HG02981 (cell line): ENCODE data around the gene DYNLL1.
A peak's percentile ranks its signal among the peaks of the same experiment; 100 is the strongest.
"Not testable (repeated sequence)": the region's sequence is repeated elsewhere in the genome, so short reads cannot be mapped to it uniquely, and the experiment has no call there.

Experiments used
- ATAC-seq: cut with Tn5 transposase; IDR thresholded peaks from one replicate; pipeline ENCODE4 v1.9.1; 2021; ENCODE audit warnings: mild to moderate bottlenecking, moderate library complexity; ENCODE audit not compliant: unreplicated experiment

Gene DYNLL1

GRCh38 chr12:120495731-120496412 lies at the start of gene DYNLL1:
Gene DYNLL1, plus strand, starts transcription at chr12:120496113. Its CDS starts 309 bp downstream, at chr12:120496422.
- ATAC-seq: peak; percentile 91

- not testable (repeated sequence) for ATAC-seq
Measured at GRCh38 chr12:120446844-120447178, 49.1 kb upstream of the DYNLL1 start.

- ATAC-seq: no peak
Measured at GRCh38 chr12:120447992-120448391, 47.9 kb upstream of the DYNLL1 start.

DNA sequence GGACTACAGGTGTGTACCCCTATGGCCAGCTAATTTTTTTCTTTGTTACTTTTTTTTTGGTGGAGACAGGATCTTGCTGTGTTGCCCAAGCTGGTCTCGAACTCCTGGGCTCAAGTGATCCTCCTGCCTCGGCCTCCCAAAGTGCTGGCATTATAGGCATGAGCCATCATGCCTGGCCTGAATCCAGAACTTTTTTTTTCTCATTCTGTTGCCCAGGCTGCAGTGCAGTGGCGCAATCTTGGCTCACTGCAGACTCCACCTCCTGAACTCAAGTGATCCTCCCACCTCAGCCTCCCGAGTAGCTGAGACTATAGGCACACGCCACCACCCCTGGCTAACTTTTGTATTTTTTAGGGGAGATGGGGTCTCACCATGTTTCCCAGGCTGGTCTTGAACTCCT lies 43.4 kb upstream of the DYNLL1 start:
- not testable (repeated sequence) for ATAC-seq

GRCh38 chr12:120453060-120453750 lies 42.7 kb upstream of the DYNLL1 start:
- ATAC-seq: no peak

GRCh38 chr12:120453977-120454376 lies 41.9 kb upstream of the DYNLL1 start:
- ATAC-seq: no peak

DNA sequence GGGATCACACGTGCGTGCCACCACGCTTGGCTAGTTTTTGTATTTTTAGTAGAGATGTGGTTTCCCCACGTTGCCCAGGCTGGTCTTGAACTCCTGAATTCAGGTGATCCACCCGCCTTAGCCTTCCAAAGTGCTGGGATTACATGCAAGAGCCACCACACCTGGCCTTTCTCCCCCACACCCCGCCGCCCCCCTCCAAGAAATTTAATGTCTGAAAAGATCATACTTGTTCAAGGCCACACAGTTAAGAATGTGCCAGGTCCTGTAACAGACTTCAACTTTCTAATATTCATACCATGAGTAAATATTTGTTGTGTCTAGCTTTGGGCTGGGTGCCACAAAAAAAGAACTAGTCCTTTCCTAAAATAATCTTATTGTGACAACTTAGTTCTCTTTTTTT lies 40.6 kb upstream of the DYNLL1 start:
- ATAC-seq: no peak

- ATAC-seq: no peak
Measured at GRCh38 chr12:120457133-120457532, 38.8 kb upstream of the DYNLL1 start.

GRCh38 chr12:120460157-120460556 lies 35.8 kb upstream of the DYNLL1 start:
- ATAC-seq: no peak

DNA sequence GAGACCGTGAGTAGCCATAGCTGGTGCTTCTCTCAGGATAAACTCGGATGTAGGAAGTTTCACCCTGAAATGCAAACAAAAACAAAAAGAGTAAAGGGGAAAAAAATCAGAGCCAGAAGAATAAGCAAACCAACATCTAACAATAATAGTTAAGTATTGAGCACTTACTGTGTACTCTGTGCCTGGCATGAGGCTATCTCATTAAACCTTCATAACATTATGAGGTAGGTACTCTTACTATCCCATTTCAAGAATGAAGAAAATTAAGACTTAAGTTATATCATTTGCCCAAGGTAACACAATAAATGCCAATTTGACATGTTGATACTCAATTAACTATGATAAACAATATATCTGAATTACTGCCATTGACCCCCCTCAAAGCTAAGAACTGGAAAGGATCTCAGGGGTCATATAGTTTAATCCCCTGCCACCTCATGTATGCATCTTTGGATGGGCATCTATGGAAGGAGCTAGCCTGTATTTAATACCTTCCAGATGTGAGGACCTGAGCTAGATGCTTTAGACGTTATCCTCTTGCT lies 33.7 kb upstream of the DYNLL1 start:
- ATAC-seq: no peak

- no peak for ATAC-seq
Measured at GRCh38 chr12:120463712-120464111, 32.2 kb upstream of the DYNLL1 start.

DNA sequence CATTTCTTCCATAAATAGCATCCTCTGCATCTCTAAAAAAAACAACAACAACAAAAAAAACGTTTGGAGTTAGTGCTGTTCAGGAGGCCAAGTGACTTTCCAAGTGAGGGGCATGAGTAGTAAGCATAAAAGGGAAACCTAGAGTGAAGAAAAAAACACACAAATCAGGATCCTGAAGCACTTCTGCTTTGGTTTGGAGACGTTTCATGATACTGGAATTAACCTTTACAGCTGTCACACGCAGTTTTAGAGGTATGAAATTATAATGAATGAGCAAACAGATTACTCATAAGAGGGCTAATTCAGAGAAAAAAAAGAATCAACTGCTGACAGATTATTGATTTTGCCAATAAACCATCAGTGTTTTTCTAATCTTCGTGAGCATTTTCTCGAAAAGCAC lies 30.2 kb upstream of the DYNLL1 start:
- ATAC-seq: no peak

GRCh38 chr12:120466560-120467315 lies 29.2 kb upstream of the DYNLL1 start:
- ATAC-seq: no peak

GRCh38 chr12:120467439-120467838 lies 28.5 kb upstream of the DYNLL1 start:
- no peak for ATAC-seq

DNA sequence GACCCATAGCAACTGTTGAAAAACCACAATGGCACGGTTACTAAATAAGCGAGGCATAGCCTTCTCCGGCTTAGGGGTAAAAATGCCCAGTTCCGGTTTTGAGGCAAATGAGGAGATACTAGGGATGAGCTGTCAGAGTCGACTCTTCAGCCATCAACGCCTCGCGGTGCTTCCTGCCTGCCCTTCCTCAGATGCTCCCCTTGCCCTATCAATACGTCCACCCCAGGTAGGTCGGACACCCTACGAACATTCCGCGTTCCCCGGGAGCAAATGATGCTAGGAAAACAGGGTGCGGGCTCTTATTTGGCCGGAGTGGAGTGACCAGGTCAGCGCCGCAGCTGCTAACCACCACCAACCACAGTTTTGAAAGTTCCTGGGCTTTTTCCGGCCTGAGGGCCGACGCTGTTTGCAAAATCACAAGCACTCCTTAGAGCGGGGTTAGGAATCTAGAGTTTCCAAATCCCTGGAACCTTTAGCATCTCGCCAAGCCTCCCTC lies 27.5 kb upstream of the DYNLL1 start:
- no peak for ATAC-seq

DNA sequence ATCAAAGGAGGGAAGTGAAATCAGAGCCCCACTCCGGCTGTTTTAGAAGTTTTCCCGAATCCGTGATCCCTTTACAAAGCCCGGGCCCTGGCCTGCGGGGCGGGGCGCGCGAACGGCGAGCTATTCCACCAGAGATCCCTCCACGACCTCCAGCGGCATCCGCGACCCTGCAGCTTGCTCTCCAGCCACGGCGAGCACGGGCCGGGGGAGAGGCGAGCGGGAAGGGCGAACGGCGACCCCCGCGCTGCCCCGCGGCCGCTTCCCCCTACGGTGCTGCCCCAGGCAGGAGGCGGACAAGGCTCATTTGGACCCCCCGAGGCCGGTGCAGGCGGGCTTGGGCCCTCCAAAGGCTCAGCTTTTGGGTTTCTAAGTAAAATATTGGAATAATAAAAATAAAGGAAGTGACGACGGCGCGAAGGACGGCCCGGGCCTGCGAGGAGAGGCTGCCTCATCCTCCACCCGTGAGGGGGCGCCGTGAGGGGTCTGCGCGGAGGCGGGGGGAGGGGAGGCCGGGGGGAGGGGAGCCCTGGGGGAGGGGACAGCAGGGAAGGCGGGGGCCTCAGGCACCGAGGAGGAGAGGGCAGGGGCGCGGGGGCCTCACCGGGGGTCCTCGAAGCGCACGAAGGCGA lies 27.0 kb upstream of the DYNLL1 start:
- peak; percentile 35 for ATAC-seq

DNA sequence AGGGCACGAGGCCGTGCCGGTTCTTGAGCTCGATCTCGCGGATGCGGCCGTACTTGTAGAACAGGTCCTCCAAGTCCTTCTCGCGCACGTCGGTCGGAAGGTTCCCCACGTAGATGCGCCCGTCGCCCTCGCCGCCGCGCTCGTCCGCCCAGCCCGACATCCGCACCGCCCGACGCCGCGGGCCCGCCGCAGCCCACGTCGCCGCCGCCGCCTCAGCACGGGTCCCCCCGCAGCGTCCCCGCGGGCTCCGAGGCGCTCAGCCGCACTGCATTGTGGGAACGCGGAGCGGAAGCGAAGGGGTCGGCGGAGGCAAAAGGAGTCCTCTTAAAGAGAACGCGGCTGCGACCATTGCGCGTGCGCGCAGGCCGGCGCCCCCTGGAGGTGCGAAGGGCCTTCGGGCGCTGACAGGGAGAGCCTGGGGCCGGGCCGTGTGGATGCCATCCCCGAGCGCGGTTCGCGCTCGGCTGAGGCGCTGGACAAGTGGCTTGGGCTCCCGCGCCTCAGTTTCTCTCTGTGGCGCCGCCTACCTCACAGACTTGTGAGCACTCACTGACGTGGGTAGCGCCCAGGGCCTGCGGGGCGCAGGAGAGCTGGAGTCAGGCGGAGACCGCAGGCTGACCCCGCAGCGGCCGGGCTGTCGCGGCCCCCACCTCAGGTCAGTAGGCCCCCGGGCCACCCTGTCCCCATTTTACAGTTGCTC lies 26.3 kb upstream of the DYNLL1 start, which contains the start of gene SRSF9:
TSS of gene SRSF9 (minus strand) at position 299 of the 700 bp plus-strand sequence. CDS start at position 160, 139 bp downstream.
- peak; percentile 85 for ATAC-seq

GRCh38 chr12:120470150-120470784 lies 25.6 kb upstream of the DYNLL1 start:
- peak; percentile 21 for ATAC-seq

- ATAC-seq: no peak
Measured at GRCh38 chr12:120472521-120472920, 23.4 kb upstream of the DYNLL1 start.
